ENCODE results near the gene ZFYVE9. TPM values are rescaled to one million over a fixed set of nuclear protein-coding genes. Genes with fewer than 3 reads are reported as not detected.
A peak's percentile ranks its signal among the peaks of the same experiment; 100 is the strongest.
"Not testable (repeated sequence)": the region's sequence is repeated elsewhere in the genome, so short reads cannot be mapped to it uniquely, and the experiment has no call there.

Gene ZFYVE9
- total RNA-seq, 1 donor from 2014 or later = 18.7 TPM

GRCh38 chr1:52180176-52180575, 38.3 kb downstream of the ZFYVE9 start:
- intact Hi-C loops (cut with DNase I) = no loop called here
- H3K4me3 ChIP-seq = no peak overlapping the region
- TF ChIP-seq, protein P1, sequence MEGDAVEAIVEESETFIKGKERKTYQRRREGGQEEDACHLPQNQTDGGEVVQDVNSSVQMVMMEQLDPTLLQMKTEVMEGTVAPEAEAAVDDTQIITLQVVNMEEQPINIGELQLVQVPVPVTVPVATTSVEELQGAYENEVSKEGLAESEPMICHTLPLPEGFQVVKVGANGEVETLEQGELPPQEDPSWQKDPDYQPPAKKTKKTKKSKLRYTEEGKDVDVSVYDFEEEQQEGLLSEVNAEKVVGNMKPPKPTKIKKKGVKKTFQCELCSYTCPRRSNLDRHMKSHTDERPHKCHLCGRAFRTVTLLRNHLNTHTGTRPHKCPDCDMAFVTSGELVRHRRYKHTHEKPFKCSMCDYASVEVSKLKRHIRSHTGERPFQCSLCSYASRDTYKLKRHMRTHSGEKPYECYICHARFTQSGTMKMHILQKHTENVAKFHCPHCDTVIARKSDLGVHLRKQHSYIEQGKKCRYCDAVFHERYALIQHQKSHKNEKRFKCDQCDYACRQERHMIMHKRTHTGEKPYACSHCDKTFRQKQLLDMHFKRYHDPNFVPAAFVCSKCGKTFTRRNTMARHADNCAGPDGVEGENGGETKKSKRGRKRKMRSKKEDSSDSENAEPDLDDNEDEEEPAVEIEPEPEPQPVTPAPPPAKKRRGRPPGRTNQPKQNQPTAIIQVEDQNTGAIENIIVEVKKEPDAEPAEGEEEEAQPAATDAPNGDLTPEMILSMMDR (IDR thresholded peaks at IDR 0.05) = no peak
- DNase-seq (no peak), ATAC-seq (no peak)
- H3K27ac ChIP-seq = no peak overlapping the region
- no peaks in the 10 kb centered on the region for H3K4me1 ChIP-seq
- no peaks in the 10 kb centered on the region for H3K27me3 ChIP-seq (ENCODE audit: low read depth)
- no peaks in the 10 kb centered on the region for H3K36me3 ChIP-seq
- no peaks in the 10 kb centered on the region for H3K9me3 ChIP-seq

- DNase-seq; H3K27me3 ChIP-seq (ENCODE audit: low read depth); H3K36me3 ChIP-seq; H3K4me1 ChIP-seq; H3K4me3 ChIP-seq; intact Hi-C loops (cut with DNase I); ATAC-seq; H3K9me3 ChIP-seq; H3K27ac ChIP-seq: not testable (repeated sequence)
These were observed 39.9 kb downstream of the ZFYVE9 start for GRCh38 chr1:52181759-52182158.

DNA sequence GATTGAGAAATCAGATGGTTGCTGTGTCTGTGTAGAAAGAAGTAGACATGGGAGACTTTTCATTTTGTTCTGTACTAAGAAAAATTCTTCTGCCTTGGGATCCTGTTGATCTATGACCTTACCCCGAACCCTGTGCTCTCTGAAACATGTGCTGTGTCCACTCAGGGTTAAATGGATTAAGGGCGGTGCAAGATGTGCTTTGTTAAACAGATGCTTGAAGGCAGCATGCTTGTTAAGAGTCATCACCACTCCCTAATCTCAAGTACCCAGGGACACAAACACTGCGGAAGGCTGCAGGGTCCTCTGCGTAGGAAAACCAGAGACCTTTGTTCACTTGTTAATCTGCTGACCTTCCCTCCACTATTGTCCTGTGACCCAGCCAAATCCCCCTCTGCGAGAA, 40.4 kb downstream of the ZFYVE9 start:
- intact Hi-C loops (cut with DNase I); H3K36me3 ChIP-seq; H3K4me3 ChIP-seq; H3K27me3 ChIP-seq (ENCODE audit: low read depth); H3K9me3 ChIP-seq; H3K4me1 ChIP-seq; DNase-seq: not testable (repeated sequence)
- ATAC-seq = peak in 1 of 2 donors; percentile 31
- H3K27ac ChIP-seq = peak overlapping the region; percentile 14

GRCh38 chr1:52182874-52183400, 41.0 kb downstream of the ZFYVE9 start:
- TF ChIP-seq, protein P1 (IDR thresholded peaks at IDR 0.05) = no peak
- no peaks in the 10 kb centered on the region for H3K9me3 ChIP-seq
- no peaks in the 10 kb centered on the region for H3K4me1 ChIP-seq
- intact Hi-C loops (cut with DNase I) = no loop called here
- ATAC-seq (no peak), DNase-seq (no peak)
- H3K4me3 ChIP-seq = no peak overlapping the region
- H3K27me3 ChIP-seq (ENCODE audit: low read depth) = no peaks in the 10 kb centered on the region
- H3K36me3 ChIP-seq = no peaks in the 10 kb centered on the region
- peak overlapping the region; percentile 14 for H3K27ac ChIP-seq

- intact Hi-C loops (cut with DNase I) = no loop called here
- Histone ChIP-seq H3K27me3 (ENCODE audit: low read depth) (no peaks in the 10 kb centered on the region), H3K9me3 (no peaks in the 10 kb centered on the region), H3K36me3 (no peaks in the 10 kb centered on the region), H3K27ac (peak overlapping the region; percentile 18), H3K4me1 (peaks cover 12% of the 10 kb centered on the region), H3K4me3 (no peak overlapping the region)
- DNase-seq (no peak), ATAC-seq (peak in 1 of 2 donors; percentile 60)
- TF ChIP-seq, protein P1 (IDR thresholded peaks at IDR 0.05) = no peak
These were observed 44.6 kb downstream of the ZFYVE9 start for GRCh38 chr1:52186449-52186848.

GRCh38 chr1:52189898-52190480, 48.1 kb downstream of the ZFYVE9 start:
- DNase-seq = no peak
- H3K4me1 ChIP-seq = peaks cover 12% of the 10 kb centered on the region
- H3K9me3 ChIP-seq = no peaks in the 10 kb centered on the region
- TF ChIP-seq, protein P1 (IDR thresholded peaks at IDR 0.05) = no peak
- no peak overlapping the region for H3K27ac ChIP-seq
- ATAC-seq = peak in 1 of 2 donors; percentile 65
- intact Hi-C loops (cut with DNase I) = no loop called here
- H3K27me3 ChIP-seq (ENCODE audit: low read depth) = no peaks in the 10 kb centered on the region
- H3K36me3 ChIP-seq = no peaks in the 10 kb centered on the region
- no peak overlapping the region for H3K4me3 ChIP-seq

Measured in lower lobe of right lung (tissue), 2 donors.